GM19025 (cell line): ENCODE data around the gene ARHGAP28.

Source experiments
- ATAC-seq: cut with Tn5 transposase; IDR thresholded peaks from one replicate; pipeline ENCODE4 v1.9.1; 2021; ENCODE audit warnings: mild to moderate bottlenecking, low read depth, moderate library complexity; ENCODE audit not compliant: unreplicated experiment

Gene ARHGAP28

GRCh38 chr18:6949800-6950586, 220.5 kb downstream of the ARHGAP28 start:
- no peak for ATAC-seq

GRCh38 chr18:6950641-6951040, 221.1 kb downstream of the ARHGAP28 start:
- no peak for ATAC-seq

- no peak for ATAC-seq
Measured at GRCh38 chr18:6951336-6952090, 222.0 kb downstream of the ARHGAP28 start.

- no peak for ATAC-seq
Measured at GRCh38 chr18:6954501-6954900, 225.0 kb downstream of the ARHGAP28 start.

- ATAC-seq = no peak
Measured at GRCh38 chr18:6955304-6955703, 225.8 kb downstream of the ARHGAP28 start.

- no peak for ATAC-seq
Measured at GRCh38 chr18:6956495-6956894, 227.0 kb downstream of the ARHGAP28 start.

GRCh38 chr18:6956999-6957398, 227.5 kb downstream of the ARHGAP28 start:
- ATAC-seq = no peak

GRCh38 chr18:6959110-6959509, 229.6 kb downstream of the ARHGAP28 start:
- ATAC-seq = no peak

- no peak for ATAC-seq
Measured at GRCh38 chr18:6960124-6960523, 230.6 kb downstream of the ARHGAP28 start.

GRCh38 chr18:6960656-6961055, 231.1 kb downstream of the ARHGAP28 start:
- no peak for ATAC-seq

GRCh38 chr18:6961331-6961730, 231.8 kb downstream of the ARHGAP28 start:
- ATAC-seq = no peak

- no peak for ATAC-seq
Measured at GRCh38 chr18:6962571-6963451, 233.3 kb downstream of the ARHGAP28 start.

GRCh38 chr18:6963452-6964097, 234.1 kb downstream of the ARHGAP28 start:
- ATAC-seq = no peak
